ENCODE data around the gene ANGPTL7. TPM values are rescaled to one million over a fixed set of nuclear protein-coding genes. Genes with fewer than 3 reads are reported as not detected.

The ANGPTL7 gene
- polyA plus RNA-seq, 4 donors: 0.73 TPM; not detected in 3

Other genes with a start within 250 kb of the ANGPTL7 start
- gene TARDBP, start 176.7 kb upstream of the ANGPTL7 start, polyA plus RNA-seq: 100 to 1,000 TPM in 2 of 4 donors, 10 to 100 TPM in 2; 86.1 to 184 (median 116) TPM
- gene MASP2, start 142.1 kb upstream of the ANGPTL7 start, polyA plus RNA-seq: 1 to 10 TPM in 1 of 4 donors, not detected in 3; 4.7 TPM
- gene SRM, start 129.3 kb upstream of the ANGPTL7 start, polyA plus RNA-seq: 10 to 100 TPM in 3 of 4 donors, 1 to 10 TPM in 1; 5.6 to 67.3 (median 26.4) TPM
- 10 to 100 TPM; 30.1 to 58.5 (median 34.8) TPM for gene EXOSC10, start 89.5 kb upstream of the ANGPTL7 start, polyA plus RNA-seq
- gene MTOR, start 73.2 kb downstream of the ANGPTL7 start, polyA plus RNA-seq: 10 to 100 TPM; 11.3 to 22.9 (median 17.7) TPM
- 10 to 100 TPM in 2 of 4 donors, 1 to 10 TPM in 2; 3.2 to 12.8 (median 7.3) TPM for gene UBIAD1, start 83.8 kb downstream of the ANGPTL7 start, polyA plus RNA-seq